Stimulated activated CD4-positive, alpha-beta T cell treated with anti-CD3 and anti-CD28 coated beads, Interleukin-15, amount 100 ng/mL, for 24 hours (primary cell): ENCODE measurements around the gene FGF4.
"Not testable (repeated sequence)": the region's sequence is repeated elsewhere in the genome, so short reads cannot be mapped to it uniquely, and the experiment has no call there.

Experiments
- DNase-seq: peaks from one replicate; pipeline ENCODE4 v3.0.0-alpha.2; 2020

FGF4 gene

DNA sequence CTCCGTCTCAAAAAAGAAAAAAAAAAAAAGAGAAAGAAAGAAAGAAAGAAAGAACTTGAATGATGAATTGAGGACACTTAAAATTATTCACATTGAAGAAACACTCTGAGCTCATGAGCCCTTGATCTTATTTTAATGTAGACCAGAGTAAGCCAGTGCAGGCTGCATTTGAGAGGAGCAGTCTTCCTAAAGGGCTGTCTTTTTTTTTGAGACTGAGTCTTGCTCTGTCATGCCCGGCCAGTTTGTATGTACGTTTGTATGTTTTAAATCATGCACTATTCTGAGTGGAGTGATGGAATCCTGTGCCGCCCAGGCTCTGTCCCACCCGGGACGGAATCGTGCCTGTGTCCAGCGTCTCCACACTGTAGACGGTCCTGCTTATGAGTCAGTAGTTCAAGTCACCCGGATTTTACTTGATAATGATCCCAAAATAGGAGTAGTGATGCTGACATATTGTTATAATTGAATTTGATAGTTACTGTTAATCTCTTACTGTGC is 9.6 kb downstream of the FGF4 start:
- no peak for DNase-seq

DNA sequence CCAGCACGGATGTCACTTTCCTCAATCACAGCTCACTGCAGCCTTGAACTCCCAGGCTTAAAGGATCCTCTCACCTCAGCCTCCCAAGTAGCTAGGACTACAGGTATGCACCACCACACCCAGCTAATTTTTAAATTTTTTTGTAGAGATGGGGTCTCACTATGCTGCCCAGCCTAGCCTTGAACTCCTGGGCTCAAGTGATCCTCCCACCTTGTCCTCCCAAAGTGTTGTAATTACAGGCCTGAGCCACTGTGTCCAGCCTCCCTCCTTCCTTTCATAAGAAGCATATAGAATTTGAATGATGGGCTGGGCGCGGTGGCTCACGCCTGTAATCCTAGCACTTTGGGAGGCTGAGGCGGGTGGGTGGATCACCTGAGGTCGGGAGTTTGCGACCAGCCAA is 10.2 kb downstream of the FGF4 start:
- not testable (repeated sequence) for DNase-seq

GRCh38 chr11:69760319-69760718 is 14.8 kb downstream of the FGF4 start:
- DNase-seq: no peak

DNA sequence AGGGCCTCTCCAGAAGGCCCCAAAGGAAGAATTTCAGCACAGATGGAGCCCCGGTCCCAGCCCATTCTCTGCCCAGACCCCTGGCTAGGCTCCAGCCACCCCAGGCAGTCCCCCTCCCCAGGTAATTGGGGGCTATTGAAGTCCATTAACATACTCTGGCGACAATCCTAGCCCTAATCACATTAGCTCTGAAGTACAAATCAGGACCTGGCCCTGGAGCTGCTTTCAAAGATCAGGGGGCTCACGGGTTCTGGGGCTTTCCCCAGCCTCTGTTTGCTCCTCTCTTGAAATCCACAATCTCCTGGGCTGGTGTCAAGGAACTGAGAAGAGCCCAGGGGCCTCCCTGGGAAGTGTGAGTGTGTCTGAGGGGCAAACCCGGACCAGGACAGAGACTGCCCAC is 22.3 kb downstream of the FGF4 start:
- DNase-seq: no peak

DNA sequence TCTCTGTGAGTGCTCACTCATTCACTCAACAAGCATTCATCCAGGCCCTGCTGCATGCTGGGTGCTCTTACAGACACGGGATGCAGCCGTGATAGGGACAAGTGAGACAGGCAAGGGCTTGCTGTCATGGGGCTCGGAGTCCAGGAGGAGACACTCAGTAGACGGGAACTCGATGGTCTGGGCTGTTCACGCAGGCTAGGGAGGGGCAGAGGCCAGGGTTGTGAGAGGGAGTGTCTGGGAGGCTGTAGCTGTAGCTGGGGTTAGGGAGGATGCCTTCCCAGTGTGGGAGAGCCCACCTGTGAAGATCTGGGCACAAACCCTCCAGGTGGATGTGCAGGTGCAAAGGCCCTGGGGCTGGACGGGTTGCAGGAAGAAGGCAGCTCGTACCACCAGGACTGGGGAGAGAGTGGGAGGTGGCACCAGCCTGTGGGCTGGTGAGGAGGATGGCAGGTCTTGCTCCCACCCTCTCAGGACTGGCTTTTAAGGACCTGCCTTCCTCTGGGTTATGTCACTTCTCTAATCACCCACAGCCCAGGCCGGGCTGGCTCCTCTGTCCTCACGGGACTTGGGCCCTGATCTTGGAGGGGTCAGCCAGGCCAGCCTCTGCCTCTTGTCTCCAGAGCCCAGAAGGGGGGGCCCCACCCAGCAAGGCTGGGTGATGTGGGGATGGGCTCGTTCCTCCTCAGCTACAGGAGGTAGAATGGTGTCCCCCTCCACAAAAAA is 24.1 kb downstream of the FGF4 start:
- no peak for DNase-seq

DNA sequence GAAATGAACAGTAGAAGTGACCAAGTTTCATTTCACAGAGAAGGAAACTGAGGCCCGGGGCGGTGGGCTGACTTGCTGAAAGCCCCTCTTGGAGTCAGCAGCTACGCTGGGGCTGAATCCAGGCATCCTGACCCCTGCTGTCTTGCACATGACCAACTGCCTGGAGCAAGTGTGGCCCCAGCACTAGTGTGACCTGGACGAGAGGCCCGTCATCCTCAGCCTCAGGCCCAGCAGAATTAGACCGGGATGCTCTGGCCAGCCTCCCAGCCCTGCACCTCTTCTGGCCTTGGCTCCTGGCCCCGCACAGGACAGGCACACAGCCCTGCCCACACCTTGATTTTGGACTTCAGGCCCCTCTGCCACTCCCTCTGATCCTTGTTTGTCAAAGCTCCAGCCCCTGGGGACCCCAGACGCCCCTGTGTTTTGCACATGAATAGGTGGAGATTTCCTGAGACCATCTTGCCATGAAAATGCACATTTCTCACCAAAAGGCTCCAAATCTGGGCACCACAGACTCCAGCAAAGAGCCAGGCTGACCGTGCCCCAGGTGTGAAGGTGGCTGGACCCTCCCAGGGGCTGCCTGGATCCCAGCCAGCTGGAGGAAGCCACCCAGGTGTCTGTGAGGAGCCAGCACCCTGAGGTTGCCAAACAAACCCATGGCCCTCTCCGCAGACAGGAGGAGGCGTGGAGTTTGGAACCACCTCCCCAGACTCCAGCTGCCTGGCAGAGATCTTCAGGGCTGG is 24.9 kb downstream of the FGF4 start:
- no peak for DNase-seq

DNA sequence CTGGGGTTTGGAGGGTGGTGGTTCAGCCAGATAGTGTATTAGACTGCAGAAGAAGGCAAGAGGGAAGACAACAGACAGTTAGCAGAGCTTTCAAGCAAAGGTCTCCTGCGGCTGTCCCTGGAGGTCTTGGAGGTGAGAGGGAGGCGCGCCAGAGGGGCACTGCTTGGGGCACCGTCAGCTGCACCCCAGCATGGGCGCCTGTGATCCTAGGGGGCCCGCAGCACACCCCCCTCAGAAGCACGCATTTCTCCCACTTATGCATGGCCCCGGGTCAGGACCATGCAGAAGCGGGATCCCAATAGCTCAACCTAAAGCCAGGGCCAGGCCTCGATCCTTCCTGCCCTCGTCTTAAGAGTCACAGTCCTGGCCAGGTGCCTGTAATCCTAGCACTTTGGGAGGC is 26.5 kb downstream of the FGF4 start:
- no peak for DNase-seq

- no peak for DNase-seq
Observed at GRCh38 chr11:69746752-69747742, 28.1 kb downstream of the FGF4 start.

- no peak for DNase-seq
Observed at GRCh38 chr11:69746140-69746539, 29.0 kb downstream of the FGF4 start.

- no peak for DNase-seq
Observed at GRCh38 chr11:69745201-69745600, 29.9 kb downstream of the FGF4 start.

DNA sequence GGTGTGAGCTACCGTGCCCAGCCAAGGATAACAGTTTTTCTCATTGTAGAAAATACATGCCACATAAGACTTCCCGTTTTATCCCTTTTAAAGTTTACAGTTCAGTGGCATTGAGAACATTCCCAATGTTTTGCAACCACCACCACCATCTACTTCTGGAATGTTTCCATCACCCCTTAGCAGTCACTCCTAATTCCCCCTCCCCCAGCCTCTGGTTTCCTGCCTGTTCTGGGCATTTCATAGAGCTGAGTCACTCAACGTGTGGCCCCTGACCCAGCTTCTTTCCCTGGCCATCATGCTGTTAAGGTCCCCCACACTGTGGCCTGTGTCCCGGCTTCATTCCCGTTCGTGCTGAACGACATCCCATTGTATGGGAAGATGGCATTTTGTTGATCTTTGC is 30.7 kb downstream of the FGF4 start:
- no peak for DNase-seq

- no peak for DNase-seq
Observed at GRCh38 chr11:69734841-69735240, 40.3 kb downstream of the FGF4 start.

GRCh38 chr11:69734367-69734766 is 40.8 kb downstream of the FGF4 start:
- DNase-seq: no peak

GRCh38 chr11:69732910-69733309 is 42.2 kb downstream of the FGF4 start:
- no peak for DNase-seq

DNA sequence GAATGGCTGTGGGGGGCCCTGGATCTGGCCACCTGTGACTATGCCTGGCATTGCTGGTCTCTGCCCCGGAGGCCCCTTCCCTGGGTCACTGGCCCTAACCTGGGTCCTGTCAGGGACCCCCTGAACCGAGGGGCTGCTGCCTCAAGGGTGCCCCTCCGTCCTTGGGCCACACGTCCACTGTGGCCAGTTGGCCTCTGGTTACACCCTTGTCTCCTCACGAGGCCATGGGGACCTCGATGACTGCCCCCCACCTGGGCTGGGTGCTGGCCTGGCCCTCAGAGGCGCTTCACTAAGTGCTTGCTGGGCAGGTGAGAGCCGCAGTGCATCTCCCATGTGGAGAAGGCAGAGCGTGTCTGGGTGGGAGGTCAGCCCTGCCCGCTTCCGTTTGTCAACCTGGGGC is 44.0 kb downstream of the FGF4 start:
- no peak for DNase-seq

DNA sequence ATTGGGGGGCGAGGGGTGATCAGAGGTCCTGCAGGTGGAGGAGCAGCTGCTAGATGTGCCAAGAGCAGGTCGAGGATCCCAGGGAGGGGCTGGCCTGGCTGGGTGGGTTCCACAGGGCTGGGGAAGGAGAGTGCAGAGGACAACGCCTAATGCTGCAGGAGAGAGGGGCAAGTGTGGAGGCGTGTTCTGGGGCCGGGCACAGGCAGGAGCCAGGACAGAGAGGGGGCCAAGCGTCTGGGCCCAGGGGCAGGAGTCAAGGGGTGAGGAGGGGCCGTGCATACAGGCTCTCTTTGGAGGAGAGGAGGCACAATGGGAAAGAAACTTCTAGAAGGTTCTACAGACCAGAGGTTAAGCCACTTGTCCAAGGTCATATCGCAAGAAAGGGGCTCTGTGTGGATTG is 44.6 kb downstream of the FGF4 start:
- no peak for DNase-seq

DNA sequence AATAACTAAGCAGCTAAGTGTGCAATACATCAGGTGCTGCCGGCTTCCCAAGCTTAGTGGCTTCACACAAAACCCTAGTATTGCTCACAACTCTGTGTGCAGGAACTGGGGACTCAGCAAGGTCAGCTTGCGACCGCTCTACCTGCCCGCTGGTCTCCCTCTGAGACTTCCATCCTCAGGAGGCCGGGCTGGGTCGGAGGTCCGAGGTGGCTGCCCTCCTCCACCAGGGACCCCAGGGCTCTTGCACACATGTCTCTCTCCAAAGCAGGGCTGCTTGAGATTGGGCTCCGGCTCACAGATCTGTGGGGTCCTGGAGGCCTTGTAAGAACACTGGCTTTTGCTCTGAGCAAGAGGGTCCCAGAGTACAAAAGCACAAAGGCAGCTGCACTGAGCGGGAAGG is 45.9 kb downstream of the FGF4 start:
- DNase-seq: no peak

DNA sequence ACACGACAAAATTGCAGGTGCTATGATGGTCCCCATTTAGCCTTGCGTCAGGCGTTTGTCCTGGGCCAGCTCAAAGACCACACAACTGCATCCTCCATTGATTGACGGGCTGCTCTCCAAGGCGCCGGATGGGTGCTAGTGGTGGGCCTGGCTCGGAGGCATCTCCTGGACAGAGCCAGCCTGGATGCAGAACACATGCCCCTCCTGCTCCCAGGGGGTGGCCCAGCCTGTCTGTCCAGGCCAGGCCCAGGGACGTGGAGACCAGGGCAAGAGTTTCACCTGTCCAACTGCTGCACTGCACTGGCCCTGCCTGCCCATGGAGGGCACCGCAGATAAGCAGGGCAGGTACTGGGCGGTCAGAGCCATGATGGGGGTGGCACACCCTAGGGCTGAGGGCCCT is 47.9 kb downstream of the FGF4 start:
- no peak for DNase-seq

GRCh38 chr11:69726481-69726880 is 48.7 kb downstream of the FGF4 start:
- DNase-seq: no peak

DNA sequence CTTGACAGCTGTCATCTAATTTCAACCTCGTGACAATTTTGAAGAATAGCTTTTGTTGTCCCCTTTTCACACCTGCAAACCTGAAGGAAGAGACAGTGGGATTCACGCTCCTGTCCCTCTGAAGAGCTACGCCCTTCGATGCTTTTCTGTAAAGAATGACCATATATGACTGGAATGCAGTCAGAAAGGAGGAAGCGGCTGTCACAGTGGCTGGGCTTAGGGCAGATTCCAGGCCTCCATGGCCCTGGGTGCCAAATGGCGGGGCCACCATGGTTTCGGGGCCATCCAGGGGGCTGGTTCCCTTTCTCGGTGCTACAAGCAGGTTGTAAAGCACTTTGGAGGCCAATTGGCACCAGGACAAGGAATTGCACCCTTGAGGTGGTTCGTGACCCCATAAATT is 49.1 kb downstream of the FGF4 start:
- DNase-seq: no peak

DNA sequence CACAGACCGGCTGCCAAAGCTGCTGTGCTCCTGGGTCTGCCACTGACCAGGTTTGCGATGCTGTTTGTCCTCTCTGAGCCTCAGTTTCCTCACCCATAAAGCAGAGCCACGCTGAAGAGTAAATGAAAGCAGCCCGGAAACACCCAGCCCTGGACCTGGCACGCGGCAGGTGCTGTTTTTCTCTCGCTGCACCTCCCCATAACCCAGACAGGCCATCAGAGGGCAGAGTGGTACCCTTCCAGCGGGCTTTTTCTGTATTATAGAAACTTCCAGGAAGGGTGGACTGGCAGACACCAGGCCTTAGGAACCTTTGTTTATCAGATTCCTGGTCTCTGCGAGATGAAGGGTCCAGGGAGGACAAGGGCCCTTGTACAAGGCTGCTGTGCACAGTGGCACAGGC is 53.4 kb downstream of the FGF4 start:
- no peak for DNase-seq

- DNase-seq: no peak
Observed at GRCh38 chr11:69721106-69721505, 54.0 kb downstream of the FGF4 start.
